Mesodermal cell (in vitro differentiated cells): Measurements from ENCODE around the gene TBCD.

ENCODE experiments used
- H3K27ac ChIP-seq: 2 replicates; pipeline ENCODE4 v1.7.0; 2013; ENCODE audit warnings: mild to moderate bottlenecking, low read depth, low read length, moderate library complexity; ENCODE audit not compliant: severe bottlenecking
- H3K36me3 ChIP-seq: 2 replicates; pipeline ENCODE4 v1.7.1; 2013; ENCODE audit warnings: mild to moderate bottlenecking, low read length, moderate library complexity; ENCODE audit not compliant: control insufficient read depth, insufficient read depth
- H3K4me1 ChIP-seq: one replicate; pipeline ENCODE4 v1.7.1; 2013; ENCODE audit warnings: mild to moderate bottlenecking, low read length; ENCODE audit not compliant: insufficient read depth, control insufficient read depth, poor library complexity, severe bottlenecking
- H3K4me3 ChIP-seq: 2 replicates; pipeline ENCODE4 v1.7.0; 2013; ENCODE audit warnings: low read length, control low read depth, mild to moderate bottlenecking; ENCODE audit not compliant: insufficient read depth, poor library complexity, severe bottlenecking; ENCODE audit errors: extremely low read depth
- H3K9me3 ChIP-seq: 2 replicates; pipeline ENCODE4 v1.7.1; 2013; ENCODE audit warnings: mild to moderate bottlenecking, low read length, moderate library complexity; ENCODE audit not compliant: control insufficient read depth
- WGBS, 2 experiments: methylation state at CpG; one replicate each; pipeline ENCODE4 v1.1.5; 2013; ENCODE audit warnings: missing lambda C conversion rate in 2 of 2; ENCODE audit not compliant: insufficient coverage in 2 of 2; 5-methylcytosine and 5-hydroxymethylcytosine counted together

Gene TBCD

GRCh38 chr17:82713071-82713723 lies 38.7 kb upstream of the TBCD start:
- Histone ChIP-seq H3K4me3 (no peak overlapping the region), H3K4me1 (no peaks in the 10 kb centered on the region), H3K36me3 (no peaks in the 10 kb centered on the region), H3K27ac (no peak overlapping the region), H3K9me3 (no peaks in the 10 kb centered on the region)
- 90 to 93% methylated on average over 33 to 35 of the region's 35 CpGs for WGBS, 2 experiments

GRCh38 chr17:82716203-82717010 lies 35.5 kb upstream of the TBCD start, which contains the start of gene FN3KRP:
Gene FN3KRP (plus strand): TSS chr17:82716706. CDS start chr17:82716756, 50 bp downstream.
- Histone ChIP-seq H3K27ac (no peak within 1 kb of the TSS), H3K36me3 (peaks cover 19% of the 10 kb centered on the region), H3K4me1 (no peaks in the 10 kb centered on the region), H3K9me3 (no peaks in the 10 kb centered on the region), H3K4me3 (peak within 1 kb of the TSS; percentile 82)
- 1% methylated on average over 41 to 49 of the region's 75 CpGs for WGBS, 2 experiments

GRCh38 chr17:82718986-82719685 lies 32.7 kb upstream of the TBCD start:
- Histone ChIP-seq H3K4me1 (no peaks in the 10 kb centered on the region), H3K4me3 (no peak overlapping the region), H3K36me3 (peaks cover 36% of the 10 kb centered on the region), H3K9me3 (no peaks in the 10 kb centered on the region), H3K27ac (no peak overlapping the region)
- 94 to 96% methylated on average over 14 to 16 of the region's 18 CpGs for WGBS, 2 experiments

DNA sequence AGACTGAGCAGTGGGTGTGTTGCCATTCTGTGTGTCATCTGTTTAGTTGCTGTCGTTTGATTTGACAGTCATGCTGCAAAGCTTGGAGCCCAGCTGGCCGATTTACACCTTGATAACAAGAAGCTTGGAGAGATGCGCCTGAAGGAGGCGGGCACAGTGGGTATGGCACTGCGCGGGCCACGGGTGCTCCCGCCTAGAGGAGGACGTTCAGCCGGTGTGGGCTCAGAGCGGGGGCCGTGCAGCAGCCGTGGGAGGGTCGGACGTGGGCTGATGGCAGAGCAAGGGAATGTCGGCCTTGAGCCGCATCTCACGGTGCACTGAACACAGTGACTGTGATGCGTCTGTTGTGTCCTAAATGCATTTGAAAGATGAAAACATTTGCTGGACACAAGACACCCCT lies 31.7 kb upstream of the TBCD start:
- Histone ChIP-seq H3K36me3 (peaks cover 43% of the 10 kb centered on the region), H3K4me1 (no peaks in the 10 kb centered on the region), H3K27ac (no peak overlapping the region), H3K4me3 (no peak overlapping the region), H3K9me3 (no peaks in the 10 kb centered on the region)
- WGBS, 2 experiments = 96 to 97% methylated on average over 19 of the region's 19 CpGs

DNA sequence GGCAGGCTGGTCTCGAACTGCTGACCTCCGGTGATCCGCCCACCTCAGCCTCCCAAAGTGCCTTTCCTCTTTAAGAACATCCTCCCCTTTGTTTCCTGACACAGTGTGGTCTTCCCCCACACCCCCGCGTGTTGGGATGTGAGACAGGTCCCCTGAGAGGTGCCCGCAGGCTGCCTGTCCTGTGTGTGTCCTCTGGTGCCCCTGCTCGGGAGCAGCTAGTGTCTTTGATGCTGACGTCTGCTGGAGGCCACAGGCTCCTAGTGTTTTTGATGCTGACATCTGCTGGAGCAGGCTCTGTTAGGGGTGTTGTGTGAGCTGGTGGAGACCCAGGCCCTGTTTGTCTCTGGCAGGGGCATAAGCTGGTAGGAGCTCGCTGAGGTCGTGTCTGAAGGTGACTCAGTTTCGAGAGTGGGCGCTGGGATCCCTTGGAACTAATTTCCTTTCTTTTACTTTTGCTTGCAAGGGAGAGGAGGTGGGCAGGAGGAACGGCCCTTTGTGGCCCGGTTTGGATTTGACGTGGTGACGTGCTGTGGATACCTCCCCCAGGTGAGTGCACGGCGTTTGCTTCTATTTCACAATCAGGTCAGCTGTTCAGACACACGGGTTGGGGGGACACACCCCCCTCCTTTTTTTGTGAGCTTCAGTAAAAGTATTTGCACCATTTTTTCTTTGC lies 29.4 kb upstream of the TBCD start:
- no peak overlapping the region for H3K4me3 ChIP-seq
- H3K4me1 ChIP-seq = no peaks in the 10 kb centered on the region
- no peaks in the 10 kb centered on the region for H3K9me3 ChIP-seq
- 93 to 97% methylated on average over 10 to 15 of the region's 19 CpGs for whole genome bisulfite sequencing, 2 experiments
- H3K27ac ChIP-seq = no peak overlapping the region
- H3K36me3 ChIP-seq = peaks cover 60% of the 10 kb centered on the region

DNA sequence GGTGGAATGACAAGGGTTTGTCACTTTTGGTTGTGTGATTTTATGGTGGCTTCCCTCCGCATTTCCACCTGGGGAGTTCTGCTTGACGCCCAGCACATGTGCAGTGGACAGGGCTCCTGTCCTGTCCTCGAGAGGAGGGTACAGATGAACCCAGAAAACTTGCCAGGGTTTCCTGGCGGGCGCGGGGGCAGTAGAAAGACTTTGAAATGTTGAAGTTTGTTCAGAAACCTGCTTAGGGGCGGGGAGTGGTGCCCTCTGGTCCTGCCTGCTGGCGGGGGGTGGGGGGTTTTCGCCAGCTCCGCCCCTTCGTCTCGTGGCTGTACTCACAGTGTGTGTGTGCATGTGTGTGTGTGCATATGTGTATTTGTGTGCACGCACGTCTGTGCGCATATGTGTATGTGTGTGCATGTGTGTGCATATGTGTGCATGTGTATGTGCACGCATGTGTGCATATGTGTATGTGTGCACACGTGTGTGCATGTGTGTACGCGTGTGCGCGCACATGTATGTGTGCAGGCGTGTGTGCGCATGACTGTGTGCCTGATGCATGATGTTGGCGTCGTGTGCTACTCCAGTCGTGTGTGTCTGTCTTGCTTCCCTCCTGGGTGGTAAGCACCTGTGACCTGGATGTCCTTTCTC lies 28.6 kb upstream of the TBCD start:
- Histone ChIP-seq H3K27ac (no peak overlapping the region), H3K4me3 (no peak overlapping the region), H3K9me3 (no peaks in the 10 kb centered on the region), H3K36me3 (peaks cover 65% of the 10 kb centered on the region), H3K4me1 (no peaks in the 10 kb centered on the region)
- 92 to 94% methylated on average over 20 to 25 of the region's 26 CpGs for WGBS, 2 experiments

GRCh38 chr17:82726427-82726826 lies 25.4 kb upstream of the TBCD start:
- Histone ChIP-seq H3K36me3 (peaks cover 61% of the 10 kb centered on the region), H3K4me3 (no peak overlapping the region), H3K27ac (no peak overlapping the region), H3K9me3 (no peaks in the 10 kb centered on the region), H3K4me1 (no peaks in the 10 kb centered on the region)
- 96 to 97% methylated on average over 8 to 10 of the region's 10 CpGs for WGBS, 2 experiments

DNA sequence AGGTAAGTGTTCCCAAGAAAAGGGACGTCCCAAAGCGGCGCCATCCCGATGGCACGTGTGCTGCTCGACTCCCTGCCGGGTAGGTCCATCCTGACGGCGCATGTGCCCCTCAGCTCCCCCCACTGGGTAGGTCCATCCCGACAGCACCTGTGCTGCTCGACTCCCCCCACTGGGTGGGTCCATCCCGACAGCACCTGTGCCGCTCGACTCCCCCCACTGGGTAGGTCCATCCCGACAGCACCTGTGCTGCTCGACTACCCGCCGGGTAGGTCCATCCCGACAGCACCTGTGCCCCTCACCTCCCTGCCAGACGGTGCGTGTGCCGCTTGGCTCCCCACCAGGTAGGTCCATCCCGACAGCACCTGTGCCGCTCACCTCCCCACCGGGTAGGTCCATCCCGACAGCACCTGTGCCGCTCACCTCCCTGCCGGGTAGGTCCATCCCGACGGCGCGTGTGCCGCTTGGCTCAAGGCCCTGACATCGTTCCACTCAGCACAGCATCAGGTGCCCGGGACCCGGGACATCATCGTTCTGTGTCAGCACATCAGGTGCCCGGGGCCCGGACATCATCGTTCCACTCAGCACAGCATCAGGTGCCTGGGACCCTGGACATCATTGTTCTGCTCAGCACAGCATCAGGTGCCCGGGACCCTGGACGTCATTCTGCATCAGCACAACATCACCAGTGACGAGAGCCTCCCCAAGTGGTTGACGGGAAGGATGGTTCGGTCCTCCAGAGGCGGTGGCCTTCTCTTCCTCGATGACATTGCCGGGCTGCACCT lies 22.2 kb upstream of the TBCD start:
- H3K4me3 ChIP-seq = no peak overlapping the region
- no peak overlapping the region for H3K27ac ChIP-seq
- 86 to 89% methylated on average over 45 to 48 of the region's 48 CpGs for WGBS, 2 experiments
- H3K4me1 ChIP-seq = no peaks in the 10 kb centered on the region
- peaks cover 17% of the 10 kb centered on the region for H3K9me3 ChIP-seq
- H3K36me3 ChIP-seq = peaks cover 61% of the 10 kb centered on the region

GRCh38 chr17:82732118-82732743 lies 19.6 kb upstream of the TBCD start:
- WGBS, 2 experiments = 89 to 96% methylated on average over 6 to 8 of the region's 13 CpGs
- Histone ChIP-seq H3K36me3 (peaks cover 45% of the 10 kb centered on the region), H3K4me1 (no peaks in the 10 kb centered on the region)

More at GRCh38 chr17:82732118-82732743, 19.6 kb upstream of the TBCD start:
- Histone ChIP-seq H3K9me3 (peaks cover 18% of the 10 kb centered on the region), H3K4me3 (no peak overlapping the region), H3K27ac (no peak overlapping the region)
